H1 (cell line): ENCODE data around the gene ZNF835.

Experiments
- ATF2 ChIP-seq: IDR thresholded peaks from 2 replicates; pipeline ENCODE4 v1.6.1; 2012; ENCODE audit warnings: low read length, inconsistent platforms
- CHD7 ChIP-seq: fragments of 300-600 bp; sonication (generic); IDR thresholded peaks from 2 replicates; pipeline ENCODE4 v1.7.1; 2012; ENCODE audit warnings: low read length, moderate library complexity, mild to moderate bottlenecking, inconsistent platforms; ENCODE audit not compliant: insufficient replicate concordance
- CTCF ChIP-seq, 3 experiments: IDR thresholded peaks; 1 replicate in 2 of 3; 2 replicates in 1 of 3; pipeline versions ENCODE4 v1.5.1 to v1.6.1; 2011; ENCODE audit warnings: low read length in 3 of 3, mild to moderate bottlenecking in 3 of 3, inconsistent platforms in 2 of 3, low read depth in 1 of 3, moderate library complexity in 1 of 3; ENCODE audit not compliant: insufficient read depth in 1 of 3; ENCODE audit errors: control extremely low read depth in 1 of 3
- EP300 ChIP-seq, 2 experiments: IDR thresholded peaks; 1 replicate in 1 of 2; 2 replicates in 1 of 2; pipeline ENCODE4 v1.6.1; 2011 to 2012; ENCODE audit warnings: low read depth in 2 of 2, low read length in 2 of 2, mild to moderate bottlenecking in 2 of 2, borderline replicate concordance in 1 of 2, inconsistent platforms in 1 of 2, moderate library complexity in 1 of 2
- EZH2 ChIP-seq: fragments of 200-600 bp; sonication (generic); IDR thresholded peaks from 2 replicates; pipeline ENCODE4 v1.7.1; 2012; ENCODE audit warnings: low read depth, mild to moderate bottlenecking, moderate library complexity, low read length, inconsistent platforms; ENCODE audit not compliant: severe bottlenecking
- KDM1A ChIP-seq: fragments of 200-600, 300-600 bp; sonication (generic); IDR thresholded peaks from 2 replicates; pipeline ENCODE4 v1.7.1; 2016; ENCODE audit warnings: mild to moderate bottlenecking, low read length, borderline replicate concordance
- RAD21 ChIP-seq, 2 experiments: IDR thresholded peaks in 1 of 2; conservative IDR thresholded peaks in 1 of 2; 2 replicates each; pipeline ENCODE4 v1.6.1; 2011; ENCODE audit warnings: low read depth in 2 of 2, low read length in 2 of 2, improper control_type of control experiment in 1 of 2, inconsistent platforms in 1 of 2, mild to moderate bottlenecking in 1 of 2, moderate library complexity in 1 of 2
- SIN3A ChIP-seq, 2 experiments: IDR thresholded peaks in 1 of 2; conservative IDR thresholded peaks in 1 of 2; 2 replicates each; pipeline ENCODE4 v1.6.1; 2011 to 2012; ENCODE audit warnings: low read length in 2 of 2, improper control_type of control experiment in 1 of 2, low read depth in 1 of 2, mild to moderate bottlenecking in 1 of 2
- USF2 ChIP-seq: IDR thresholded peaks from 2 replicates; pipeline ENCODE4 v1.6.1; 2011; ENCODE audit warnings: low read length, improper control_type of control experiment

GRCh38 chr19:56670961-56671612, 470 bp downstream of the ZNF835 start:
- TF ChIP-seq KDM1A (no peak), CHD7 (no peak), RAD21 (IDR thresholded peaks at IDR 0.05 in 1 of 2, conservative IDR thresholded peaks at IDR 0.05 in 1 of 2; ENCODE audit: low read depth in 2 of 2, low read length in 2 of 2) (no peak), USF2 (no peak), CTCF (IDR thresholded peaks at IDR 0.05; ENCODE audit: control extremely low read depth in 1 of 3, insufficient read depth in 1 of 3, low read depth in 1 of 3, low read length in 3 of 3) (no peak), EP300 (IDR thresholded peaks at IDR 0.05; ENCODE audit: borderline replicate concordance in 1 of 2, low read depth in 2 of 2, low read length in 2 of 2) (no peak), EZH2 (no peak), ATF2 (no peak), SIN3A (conservative IDR thresholded peaks at IDR 0.05 in 1 of 2, IDR thresholded peaks at IDR 0.05 in 1 of 2; ENCODE audit: low read depth in 1 of 2, low read length in 2 of 2) (no peak)
